ENCODE measurements around the gene PARG. TPM values are rescaled to one million over a fixed set of nuclear protein-coding genes. Genes with fewer than 3 reads are reported as not detected.
"Not testable (repeated sequence)": the region's sequence is repeated elsewhere in the genome, so short reads cannot be mapped to it uniquely, and the experiment has no call there.

PARG gene
- total RNA-seq, 2 donors from 2014 or later: 24.1 to 27.1 TPM

DNA sequence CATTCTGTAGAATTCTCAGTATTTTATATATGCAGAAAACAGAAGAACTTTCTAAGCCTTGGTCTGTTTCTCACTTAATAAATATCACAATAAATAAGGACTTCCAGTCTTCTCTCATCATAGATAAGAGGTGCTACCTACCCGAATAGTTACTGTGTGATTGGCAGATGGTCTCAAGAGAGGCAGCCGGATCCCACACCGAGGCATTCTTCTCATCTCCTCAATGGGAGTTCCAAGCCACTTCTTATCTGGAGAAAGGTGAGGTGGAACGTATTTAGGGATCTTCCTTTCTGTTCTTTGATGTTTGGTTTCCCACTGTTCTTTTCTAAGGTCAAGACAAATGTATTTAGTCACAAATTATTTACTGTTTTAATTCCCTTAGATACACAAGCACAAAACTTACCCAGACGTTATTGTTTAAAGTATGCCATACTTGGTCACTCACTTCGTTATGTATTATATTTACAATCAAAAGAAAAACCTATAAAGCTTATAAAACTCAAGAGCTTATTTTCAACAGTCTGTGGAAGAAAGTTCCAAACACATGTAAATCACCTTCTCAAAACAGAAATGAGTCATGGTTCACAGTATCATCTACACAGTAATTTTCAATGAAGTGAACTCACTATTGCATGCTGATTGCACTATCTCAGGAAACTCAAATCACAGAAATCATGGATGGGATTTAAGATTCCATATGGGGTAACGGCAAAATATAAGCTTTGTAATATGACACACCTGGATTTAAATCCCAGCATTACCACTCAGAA lies 9.7 kb downstream of the PARG start:
- ATAC-seq; H3K9me3 ChIP-seq (ENCODE audit: control insufficient read depth, low read length, poor library complexity, severe bottlenecking); H3K27me3 Mint-ChIP-seq; H3K4me3 Mint-ChIP-seq; H3K4me1 Mint-ChIP-seq; H3K27ac Mint-ChIP-seq; DNase-seq; H3K36me3 Mint-ChIP-seq (ENCODE audit: low read depth): not testable (repeated sequence)

GRCh38 chr10:49931276-49931675 lies 10.6 kb downstream of the PARG start:
- H3K4me1 Mint-ChIP-seq; DNase-seq; ATAC-seq; H3K27me3 Mint-ChIP-seq; H3K9me3 ChIP-seq (ENCODE audit: control insufficient read depth, low read length, poor library complexity, severe bottlenecking); H3K4me3 Mint-ChIP-seq; H3K36me3 Mint-ChIP-seq (ENCODE audit: low read depth); H3K27ac Mint-ChIP-seq: not testable (repeated sequence)

DNA sequence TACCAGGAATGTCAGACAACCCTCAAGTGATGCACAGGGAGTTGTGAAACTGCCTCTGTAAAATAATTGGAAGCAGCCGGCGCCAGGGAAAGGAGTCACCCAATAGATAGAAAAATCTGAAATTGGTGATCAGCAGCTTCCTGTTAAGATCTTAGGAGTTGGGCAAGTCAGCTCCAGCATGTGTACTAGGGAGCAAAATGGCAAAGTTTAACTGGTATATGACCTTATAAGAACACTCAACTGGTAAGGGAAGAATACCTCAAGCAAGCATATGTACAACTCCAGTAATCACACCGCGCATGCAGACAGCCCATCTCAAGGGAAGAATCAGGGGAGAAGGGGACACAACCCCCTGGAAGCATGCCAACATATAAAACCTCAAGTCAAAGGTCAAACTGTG lies 18.3 kb downstream of the PARG start:
- not testable (repeated sequence) for H3K9me3 ChIP-seq (ENCODE audit: control insufficient read depth, low read length, poor library complexity, severe bottlenecking); ATAC-seq

GRCh38 chr10:49922041-49922440 lies 19.8 kb downstream of the PARG start:
- not testable (repeated sequence) for H3K27me3 Mint-ChIP-seq; H3K36me3 Mint-ChIP-seq (ENCODE audit: low read depth); H3K9me3 ChIP-seq (ENCODE audit: control insufficient read depth, low read length, poor library complexity, severe bottlenecking); ATAC-seq; H3K4me3 Mint-ChIP-seq; DNase-seq; H3K4me1 Mint-ChIP-seq; H3K27ac Mint-ChIP-seq

More for the DNA sequence above, 18.3 kb downstream of the PARG start:
- not testable (repeated sequence) for DNase-seq; H3K4me1 Mint-ChIP-seq; H3K36me3 Mint-ChIP-seq (ENCODE audit: low read depth); H3K4me3 Mint-ChIP-seq; H3K27me3 Mint-ChIP-seq; H3K27ac Mint-ChIP-seq

- H3K4me3 Mint-ChIP-seq; H3K36me3 Mint-ChIP-seq (ENCODE audit: low read depth); H3K4me1 Mint-ChIP-seq; H3K27ac Mint-ChIP-seq; H3K27me3 Mint-ChIP-seq; DNase-seq; H3K9me3 ChIP-seq (ENCODE audit: control insufficient read depth, low read length, poor library complexity, severe bottlenecking); ATAC-seq: not testable (repeated sequence)
Observed at GRCh38 chr10:49917927-49918326, 23.9 kb downstream of the PARG start.

DNA sequence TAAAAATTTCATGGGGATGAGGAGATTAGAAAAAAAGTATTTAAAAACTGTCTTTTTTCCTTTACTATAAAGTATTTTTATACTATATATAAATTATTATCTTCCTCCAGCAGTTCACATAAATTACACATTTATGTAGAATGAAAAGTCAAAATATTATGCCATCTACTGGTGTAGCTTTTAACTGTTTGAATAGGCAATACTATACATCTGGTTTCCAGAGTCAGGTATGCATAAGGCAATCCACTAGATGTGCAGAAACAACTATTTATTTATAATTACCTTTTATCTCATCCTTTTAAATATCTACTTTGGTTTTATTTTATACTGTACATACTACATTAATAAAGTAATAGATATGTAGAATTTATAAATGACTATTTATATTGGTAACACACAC lies 25.4 kb downstream of the PARG start:
- not testable (repeated sequence) for ATAC-seq; H3K4me1 Mint-ChIP-seq; DNase-seq; H3K27me3 Mint-ChIP-seq; H3K27ac Mint-ChIP-seq; H3K4me3 Mint-ChIP-seq; H3K36me3 Mint-ChIP-seq (ENCODE audit: low read depth); H3K9me3 ChIP-seq (ENCODE audit: control insufficient read depth, low read length, poor library complexity, severe bottlenecking)

GRCh38 chr10:49910295-49910694 lies 31.5 kb downstream of the PARG start:
- not testable (repeated sequence) for H3K4me3 Mint-ChIP-seq; H3K4me1 Mint-ChIP-seq; DNase-seq; H3K9me3 ChIP-seq (ENCODE audit: control insufficient read depth, low read length, poor library complexity, severe bottlenecking); H3K27ac Mint-ChIP-seq; H3K27me3 Mint-ChIP-seq; ATAC-seq; H3K36me3 Mint-ChIP-seq (ENCODE audit: low read depth)

- H3K4me1 Mint-ChIP-seq; H3K36me3 Mint-ChIP-seq (ENCODE audit: low read depth); H3K27ac Mint-ChIP-seq; H3K4me3 Mint-ChIP-seq; H3K27me3 Mint-ChIP-seq; H3K9me3 ChIP-seq (ENCODE audit: control insufficient read depth, low read length, poor library complexity, severe bottlenecking); DNase-seq; ATAC-seq: not testable (repeated sequence)
Observed at GRCh38 chr10:49908290-49909080, 33.3 kb downstream of the PARG start.

DNA sequence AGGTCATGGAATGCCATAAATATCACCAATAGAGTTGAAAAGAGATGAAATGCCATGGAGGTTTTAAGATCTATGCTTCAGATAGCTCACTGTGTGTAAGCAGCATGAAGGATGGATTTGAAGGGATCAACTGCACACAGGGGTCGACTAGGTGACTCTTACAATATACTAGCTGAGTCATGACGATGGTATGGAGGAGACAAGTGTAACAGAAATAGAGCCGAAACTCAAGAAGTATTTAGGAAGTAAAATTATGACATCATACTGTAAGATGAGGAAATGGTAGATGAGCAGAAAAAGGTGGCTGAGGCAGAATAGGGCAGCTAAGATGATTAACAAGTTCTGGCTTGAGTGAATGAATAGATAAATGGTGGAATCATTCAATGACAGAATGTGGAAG lies 38.0 kb downstream of the PARG start:
- not testable (repeated sequence) for H3K4me1 Mint-ChIP-seq; H3K36me3 Mint-ChIP-seq (ENCODE audit: low read depth); DNase-seq; H3K27me3 Mint-ChIP-seq; ATAC-seq; H3K9me3 ChIP-seq (ENCODE audit: control insufficient read depth, low read length, poor library complexity, severe bottlenecking); H3K27ac Mint-ChIP-seq; H3K4me3 Mint-ChIP-seq

DNA sequence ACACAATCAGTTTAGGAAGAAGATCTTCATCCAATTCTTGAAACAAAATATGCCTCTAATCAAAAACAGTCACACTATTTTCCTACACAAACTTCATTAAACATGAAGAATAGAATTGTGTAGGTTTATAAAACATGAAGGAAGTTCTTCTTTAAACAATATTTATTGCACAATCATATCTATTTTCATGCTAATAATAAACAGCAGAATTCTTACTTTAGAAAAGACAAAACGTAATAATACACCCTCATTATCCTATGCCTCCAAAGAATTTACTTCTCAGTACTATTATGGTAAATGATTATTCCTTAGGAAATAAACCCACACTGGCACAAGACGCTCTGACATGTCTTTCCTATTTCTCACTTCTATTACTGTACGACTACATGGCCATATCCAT lies 41.4 kb downstream of the PARG start:
- not testable (repeated sequence) for H3K4me3 Mint-ChIP-seq; H3K27ac Mint-ChIP-seq; H3K27me3 Mint-ChIP-seq; H3K4me1 Mint-ChIP-seq; H3K9me3 ChIP-seq (ENCODE audit: control insufficient read depth, low read length, poor library complexity, severe bottlenecking); H3K36me3 Mint-ChIP-seq (ENCODE audit: low read depth); ATAC-seq; DNase-seq

DNA sequence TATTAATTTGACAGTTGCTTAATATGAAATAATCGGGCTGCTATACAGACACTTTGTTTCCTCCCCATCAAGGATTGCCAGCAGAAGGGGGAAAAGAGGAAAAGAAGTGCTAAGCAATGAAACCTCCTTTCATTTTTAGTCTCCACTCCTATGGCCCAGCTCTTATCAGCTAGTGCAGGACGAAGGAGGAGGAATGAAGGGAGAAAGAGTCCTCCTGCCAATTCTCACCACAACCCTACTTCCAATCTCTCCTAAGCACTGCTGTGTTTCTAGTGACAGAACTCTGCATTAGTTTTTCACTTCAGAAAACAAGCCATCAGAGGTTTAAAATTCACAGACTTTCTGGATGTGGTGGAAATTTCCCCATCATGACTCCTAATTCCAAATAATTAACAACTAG lies 41.8 kb downstream of the PARG start:
- not testable (repeated sequence) for DNase-seq; H3K4me1 Mint-ChIP-seq; ATAC-seq; H3K9me3 ChIP-seq (ENCODE audit: control insufficient read depth, low read length, poor library complexity, severe bottlenecking); H3K4me3 Mint-ChIP-seq; H3K27me3 Mint-ChIP-seq; H3K36me3 Mint-ChIP-seq (ENCODE audit: low read depth); H3K27ac Mint-ChIP-seq

DNA sequence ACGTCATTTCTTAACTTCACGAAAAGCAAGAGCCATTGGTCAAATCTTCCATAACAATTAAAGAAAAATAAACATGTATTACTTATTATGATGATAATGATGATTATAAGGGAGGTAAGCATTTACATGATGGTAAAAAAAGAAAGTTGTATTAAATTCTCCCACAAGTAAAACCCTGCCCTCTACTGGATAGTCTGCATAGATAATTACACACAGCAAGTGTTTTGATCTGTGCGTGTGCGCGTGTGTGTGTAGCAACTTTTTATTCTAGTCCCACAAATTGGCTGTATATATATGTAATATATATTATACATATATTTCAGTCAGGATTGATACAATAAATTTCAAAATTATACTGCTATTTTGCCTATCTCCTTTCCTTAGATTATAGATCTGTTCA lies 51.8 kb downstream of the PARG start:
- H3K9me3 ChIP-seq (ENCODE audit: control insufficient read depth, low read length, poor library complexity, severe bottlenecking); H3K36me3 Mint-ChIP-seq (ENCODE audit: low read depth); H3K4me3 Mint-ChIP-seq; ATAC-seq; DNase-seq; H3K27me3 Mint-ChIP-seq; H3K4me1 Mint-ChIP-seq; H3K27ac Mint-ChIP-seq: not testable (repeated sequence)

GRCh38 chr10:49884739-49885331 lies 57.0 kb downstream of the PARG start:
- H3K36me3 Mint-ChIP-seq (ENCODE audit: low read depth); H3K4me3 Mint-ChIP-seq; H3K27ac Mint-ChIP-seq; H3K9me3 ChIP-seq (ENCODE audit: control insufficient read depth, low read length, poor library complexity, severe bottlenecking); H3K27me3 Mint-ChIP-seq; ATAC-seq; DNase-seq; H3K4me1 Mint-ChIP-seq: not testable (repeated sequence)
